Brain microvascular endothelial cell (primary cell): Measurements from ENCODE around the gene GARIN5B.
A peak's percentile ranks its signal among the peaks of the same experiment; 100 is the strongest.

ENCODE experiments used
- DNase-seq: peaks from one replicate; pipeline ENCODE4 v3.0.0-alpha.2; 2020
- H3K27ac ChIP-seq: fragments of 250-450 bp; sonication (Bioruptor Pico); 2 replicates; pipeline ENCODE4 v1.5.1; 2020; ENCODE audit warnings: mild to moderate bottlenecking, moderate library complexity
- H3K27me3 ChIP-seq: fragments of 250-450 bp; sonication (Bioruptor Pico); replicated peaks from 2 replicates; pipeline ENCODE4 v1.5.1; 2020; ENCODE audit warnings: mild to moderate bottlenecking
- H3K36me3 ChIP-seq: fragments of 250-450 bp; sonication (Bioruptor Pico); replicated peaks from 2 replicates; pipeline ENCODE4 v1.5.1; 2020; ENCODE audit warnings: mild to moderate bottlenecking
- H3K4me3 ChIP-seq: 2 replicates; pipeline ENCODE4 v1.5.1; 2011; ENCODE audit warnings: low read depth, mild to moderate bottlenecking, control low read depth, low read length, moderate library complexity
- in situ Hi-C: cut with HindIII; loops from 2 replicates; pipeline ENCODE4 v1.10.0; 2017; ENCODE audit warnings: low sequenced_read_pairs, low pct_ligation_motif_present
- TF ChIP-seq, protein P1 (sequence below): IDR thresholded peaks from 2 replicates; pipeline ENCODE4 v1.5.1; 2011; ENCODE audit warnings: low read depth, mild to moderate bottlenecking, moderate library complexity, low read length, control low read depth, inconsistent platforms; ENCODE audit errors: missing control alignments

Gene GARIN5B

DNA sequence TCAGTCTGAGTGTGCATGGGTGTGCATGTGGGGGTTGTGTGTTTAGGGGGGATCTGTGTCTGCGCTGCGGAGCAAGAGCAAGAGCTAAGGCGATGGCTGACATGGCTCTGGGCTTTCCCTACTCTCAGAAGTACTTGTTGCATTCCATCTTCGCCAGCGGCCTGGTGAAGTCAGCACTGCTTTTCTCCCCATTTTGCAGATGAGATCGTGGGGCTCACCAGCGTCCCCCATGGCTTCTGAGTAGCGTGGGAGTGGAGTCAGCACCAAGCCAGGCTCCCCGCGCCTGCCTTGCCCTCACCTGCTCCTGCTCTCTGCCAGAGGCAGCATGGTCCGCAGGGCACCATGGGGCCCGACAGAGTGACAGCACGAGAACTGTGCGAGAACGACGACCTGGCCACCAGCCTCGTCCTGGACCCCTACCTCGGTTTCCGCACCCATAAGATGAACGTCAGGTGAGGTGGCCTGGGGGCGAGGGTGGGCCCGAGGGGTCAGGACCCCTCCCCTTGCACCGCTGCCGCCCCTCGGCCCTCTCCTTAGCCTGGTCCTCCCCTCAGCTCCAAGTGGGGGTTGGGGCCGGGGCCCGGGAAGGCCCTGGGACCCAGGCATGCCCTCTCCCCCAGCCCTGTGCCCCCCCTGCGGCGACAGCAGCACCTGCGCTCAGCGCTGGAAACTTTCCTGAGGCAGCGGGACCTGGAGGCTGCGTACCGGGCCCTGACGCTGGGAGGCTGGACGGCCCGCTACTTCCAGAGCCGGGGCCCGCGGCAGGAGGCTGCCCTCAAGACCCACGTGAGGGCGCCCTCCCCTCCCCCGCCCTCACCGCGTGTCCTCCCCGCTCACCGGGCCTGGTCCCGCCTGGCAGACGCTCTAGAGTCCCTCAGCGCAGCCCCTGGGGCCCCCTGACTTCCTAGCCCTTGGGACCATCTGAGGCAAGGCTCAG, 21.2 kb downstream of the GARIN5B start:
- no peak overlapping the region for H3K4me3 ChIP-seq

GRCh38 chr19:55341171-55341588, 21.9 kb downstream of the GARIN5B start:
- Histone ChIP-seq H3K27me3 (no peaks in the 10 kb centered on the region), H3K27ac (no peak overlapping the region), H3K36me3 (no peaks in the 10 kb centered on the region), H3K4me3 (peak overlapping the region; percentile 69)
- TF ChIP-seq, protein P1, sequence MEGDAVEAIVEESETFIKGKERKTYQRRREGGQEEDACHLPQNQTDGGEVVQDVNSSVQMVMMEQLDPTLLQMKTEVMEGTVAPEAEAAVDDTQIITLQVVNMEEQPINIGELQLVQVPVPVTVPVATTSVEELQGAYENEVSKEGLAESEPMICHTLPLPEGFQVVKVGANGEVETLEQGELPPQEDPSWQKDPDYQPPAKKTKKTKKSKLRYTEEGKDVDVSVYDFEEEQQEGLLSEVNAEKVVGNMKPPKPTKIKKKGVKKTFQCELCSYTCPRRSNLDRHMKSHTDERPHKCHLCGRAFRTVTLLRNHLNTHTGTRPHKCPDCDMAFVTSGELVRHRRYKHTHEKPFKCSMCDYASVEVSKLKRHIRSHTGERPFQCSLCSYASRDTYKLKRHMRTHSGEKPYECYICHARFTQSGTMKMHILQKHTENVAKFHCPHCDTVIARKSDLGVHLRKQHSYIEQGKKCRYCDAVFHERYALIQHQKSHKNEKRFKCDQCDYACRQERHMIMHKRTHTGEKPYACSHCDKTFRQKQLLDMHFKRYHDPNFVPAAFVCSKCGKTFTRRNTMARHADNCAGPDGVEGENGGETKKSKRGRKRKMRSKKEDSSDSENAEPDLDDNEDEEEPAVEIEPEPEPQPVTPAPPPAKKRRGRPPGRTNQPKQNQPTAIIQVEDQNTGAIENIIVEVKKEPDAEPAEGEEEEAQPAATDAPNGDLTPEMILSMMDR: no peak
- in situ Hi-C loops: no loop called here
- DNase-seq: peak; percentile 19

More for the DNA sequence above, 21.2 kb downstream of the GARIN5B start:
- TF ChIP-seq, protein P1: no peak
- DNase-seq: no peak
- Histone ChIP-seq H3K36me3 (no peaks in the 10 kb centered on the region), H3K27me3 (no peaks in the 10 kb centered on the region), H3K27ac (no peak overlapping the region)
- in situ Hi-C loops: no loop called here

DNA sequence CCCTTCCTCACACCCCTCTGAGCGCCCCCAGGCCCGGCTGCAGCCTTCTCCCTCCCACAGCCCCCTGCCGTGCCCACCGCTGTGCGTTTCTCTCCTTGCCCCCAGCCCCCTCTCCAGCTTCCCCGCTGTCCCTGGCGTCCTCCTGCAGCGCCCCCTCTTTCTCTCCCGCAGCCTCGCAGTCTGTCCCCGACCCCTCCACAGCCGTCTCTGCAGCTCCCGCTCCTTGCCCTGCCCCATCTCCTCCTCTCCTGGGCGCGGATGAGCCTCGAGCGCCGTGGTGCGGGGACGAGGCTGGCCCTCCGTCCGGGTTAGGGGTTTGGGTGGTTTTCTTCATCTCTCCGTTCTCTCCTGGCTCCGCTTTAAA, 22.3 kb downstream of the GARIN5B start:
- no peaks in the 10 kb centered on the region for H3K36me3 ChIP-seq
- in situ Hi-C loops: no loop called here
- DNase-seq: no peak
- H3K4me3 ChIP-seq: peak overlapping the region; percentile 69
- no peak overlapping the region for H3K27ac ChIP-seq
- TF ChIP-seq, protein P1: peak; percentile 48
- no peaks in the 10 kb centered on the region for H3K27me3 ChIP-seq

GRCh38 chr19:55339889-55340783, 22.9 kb downstream of the GARIN5B start:
- H3K36me3 ChIP-seq: no peaks in the 10 kb centered on the region
- H3K27me3 ChIP-seq: no peaks in the 10 kb centered on the region
- no peak for DNase-seq
- peak overlapping the region; percentile 69 for H3K4me3 ChIP-seq
- TF ChIP-seq, protein P1: no peak
- peak overlapping the region; percentile 44 for H3K27ac ChIP-seq
- in situ Hi-C loops: no loop called here

GRCh38 chr19:55339105-55339888, 23.8 kb downstream of the GARIN5B start, which contains the start of gene KMT5C:
Gene KMT5C, plus strand, starts transcription at chr19:55339876. Its CDS starts 2,061 bp downstream, at chr19:55341937.
- peak; percentile 100 for DNase-seq
- Histone ChIP-seq H3K36me3 (no peaks in the 10 kb centered on the region), H3K27ac (peak within 1 kb of the TSS; percentile 93)

More at GRCh38 chr19:55339105-55339888, 23.8 kb downstream of the GARIN5B start, which contains the start of gene KMT5C:
- in situ Hi-C loops: no loop called here
- Histone ChIP-seq H3K4me3 (peak within 1 kb of the TSS; percentile 69), H3K27me3 (no peaks in the 10 kb centered on the region)
- TF ChIP-seq, protein P1: peak; percentile 50
